Measurements from ENCODE around the gene EIF2S3B. TPM values are rescaled to one million over a fixed set of nuclear protein-coding genes. Genes with fewer than 3 reads are reported as not detected.

The EIF2S3B gene
- 1.2 and 8.7 TPM in 2 replicates for total RNA-seq

GRCh38 chr12:10505620-10506019 lies at the start of gene EIF2S3B:
Gene EIF2S3B (plus strand): TSS chr12:10505890. CDS start chr12:10505903, 13 bp downstream.

Small RNAs within 50 kb of the gene (small RNA-seq; reads per million reads assigned to genes)
- gene SLC25A39P2: not detected

Other genes starting within 250 kb of the EIF2S3B start
- 0.43 and 1.6 TPM in 2 replicates for gene KLRD1, start 198.0 kb upstream of the EIF2S3B start, total RNA-seq
- gene KLRK1, start 115.8 kb upstream of the EIF2S3B start, total RNA-seq: 0.43 and 2.0 TPM in 2 replicates
- 1.2 TPM in 1 of 2 replicates, not detected in the other for gene KLRC4, start 96.1 kb upstream of the EIF2S3B start, total RNA-seq
- 0.33 and 1.2 TPM in 2 replicates for gene KLRC3, start 85.3 kb upstream of the EIF2S3B start, total RNA-seq
- 1.6 TPM in 1 of 2 replicates, not detected in the other for gene KLRC2, start 69.9 kb upstream of the EIF2S3B start, total RNA-seq
- gene KLRC1, start 52.5 kb upstream of the EIF2S3B start, total RNA-seq: 0.39 TPM in 1 of 2 replicates, not detected in the other
- gene MAGOHB, start 107.7 kb downstream of the EIF2S3B start, total RNA-seq: 12.5 and 20.0 TPM in 2 replicates
- gene STYK1, start 168.2 kb downstream of the EIF2S3B start, total RNA-seq: 22.0 and 31.2 TPM in 2 replicates
- gene YBX3, start 217.4 kb downstream of the EIF2S3B start, total RNA-seq: 177 and 242 TPM in 2 replicates